HG02852 (cell line): ENCODE data around the gene COL19A1.
"Not testable (repeated sequence)": the region's sequence is repeated elsewhere in the genome, so short reads cannot be mapped to it uniquely, and the experiment has no call there.

Experiments used
- ATAC-seq: cut with Tn5 transposase; IDR thresholded peaks from one replicate; pipeline ENCODE4 v1.9.1; 2021; ENCODE audit warnings: mild to moderate bottlenecking, moderate library complexity; ENCODE audit not compliant: unreplicated experiment

COL19A1 gene

GRCh38 chr6:69957985-69958559 lies 91.7 kb downstream of the COL19A1 start:
- ATAC-seq = no peak

- ATAC-seq = no peak
Measured at GRCh38 chr6:69958978-69959377, 92.6 kb downstream of the COL19A1 start.

- not testable (repeated sequence) for ATAC-seq
Measured at GRCh38 chr6:69965974-69966373, 99.6 kb downstream of the COL19A1 start.

- no peak for ATAC-seq
Measured at GRCh38 chr6:69973138-69973537, 106.8 kb downstream of the COL19A1 start.

- no peak for ATAC-seq
Measured at GRCh38 chr6:69973763-69974162, 107.4 kb downstream of the COL19A1 start.

- ATAC-seq = no peak
Measured at GRCh38 chr6:69974193-69974592, 107.8 kb downstream of the COL19A1 start.

- no peak for ATAC-seq
Measured at GRCh38 chr6:69976591-69977090, 110.3 kb downstream of the COL19A1 start.

GRCh38 chr6:69980624-69981023 lies 114.3 kb downstream of the COL19A1 start:
- no peak for ATAC-seq

GRCh38 chr6:69984506-69984905 lies 118.2 kb downstream of the COL19A1 start:
- no peak for ATAC-seq

- peak; percentile 48 for ATAC-seq
Measured at GRCh38 chr6:69985180-69985579, 118.8 kb downstream of the COL19A1 start.

GRCh38 chr6:69987550-69987949 lies 121.2 kb downstream of the COL19A1 start:
- ATAC-seq = no peak

- peak; percentile 74 for ATAC-seq
Measured at GRCh38 chr6:69988458-69989126, 122.2 kb downstream of the COL19A1 start.

- no peak for ATAC-seq
Measured at GRCh38 chr6:69994251-69994650, 127.9 kb downstream of the COL19A1 start.

GRCh38 chr6:70008189-70008588 lies 141.8 kb downstream of the COL19A1 start:
- ATAC-seq = no peak

GRCh38 chr6:70010339-70010738 lies 144.0 kb downstream of the COL19A1 start:
- not testable (repeated sequence) for ATAC-seq

- ATAC-seq = not testable (repeated sequence)
Measured at GRCh38 chr6:70023201-70023600, 156.8 kb downstream of the COL19A1 start.

GRCh38 chr6:70028246-70028645 lies 161.9 kb downstream of the COL19A1 start:
- ATAC-seq = no peak

GRCh38 chr6:70028926-70029325 lies 162.6 kb downstream of the COL19A1 start:
- ATAC-seq = no peak

GRCh38 chr6:70033781-70034180 lies 167.4 kb downstream of the COL19A1 start:
- no peak for ATAC-seq

GRCh38 chr6:70037445-70037844 lies 171.1 kb downstream of the COL19A1 start:
- no peak for ATAC-seq

- ATAC-seq = no peak
Measured at GRCh38 chr6:70040766-70041165, 174.4 kb downstream of the COL19A1 start.

GRCh38 chr6:70041411-70041810 lies 175.1 kb downstream of the COL19A1 start:
- no peak for ATAC-seq

- ATAC-seq = no peak
Measured at GRCh38 chr6:70045413-70045812, 179.1 kb downstream of the COL19A1 start.
